HG03571 (cell line): ENCODE results near the gene SORD.
"Not testable (repeated sequence)": the region's sequence is repeated elsewhere in the genome, so short reads cannot be mapped to it uniquely, and the experiment has no call there.

ENCODE experiments used
- ATAC-seq: cut with Tn5 transposase; IDR thresholded peaks from one replicate; pipeline ENCODE4 v1.9.1; 2021; ENCODE audit not compliant: unreplicated experiment

SORD gene

DNA sequence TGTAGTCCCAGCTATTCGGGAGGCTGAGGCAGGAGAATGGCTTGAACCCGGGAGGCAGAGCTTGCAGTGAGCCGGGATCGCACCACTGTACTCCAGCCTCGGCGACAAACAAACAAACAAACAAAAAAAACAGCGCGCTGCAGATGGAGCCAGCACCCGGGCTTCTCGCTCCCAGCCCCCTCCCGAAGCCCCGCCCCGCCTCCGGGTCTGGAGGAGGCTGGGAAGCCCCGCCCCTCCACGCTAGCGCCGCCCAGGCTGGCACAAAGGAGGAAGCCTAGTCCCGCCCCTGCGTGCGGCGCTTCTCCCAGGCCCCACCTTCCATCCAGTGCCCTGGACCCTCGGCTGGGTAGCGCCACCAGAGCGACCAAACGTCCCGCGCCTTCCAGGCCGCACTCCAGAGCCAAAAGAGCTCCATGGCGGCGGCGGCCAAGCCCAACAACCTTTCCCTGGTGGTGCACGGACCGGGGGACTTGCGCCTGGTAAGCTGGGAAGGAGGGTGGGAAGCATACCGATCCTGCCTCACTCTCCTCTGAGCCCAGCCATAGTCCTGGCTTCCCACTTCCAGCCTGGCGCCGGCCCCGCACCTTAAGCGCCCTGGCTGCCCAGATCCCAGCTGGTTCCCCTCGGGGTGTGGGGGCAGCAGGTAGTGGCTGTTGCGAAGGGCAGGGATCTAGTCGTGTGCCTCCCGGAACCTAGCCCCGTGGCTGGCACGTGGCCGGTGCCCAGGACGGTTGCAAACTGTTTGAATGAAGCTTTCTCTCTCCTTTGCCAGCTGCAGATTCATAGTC, at the start of gene SORD:
Gene SORD (plus strand): TSS at position 325 of the 788 bp plus-strand sequence. CDS start 89 bp downstream, at position 414.
- peak; percentile 98 for ATAC-seq

DNA sequence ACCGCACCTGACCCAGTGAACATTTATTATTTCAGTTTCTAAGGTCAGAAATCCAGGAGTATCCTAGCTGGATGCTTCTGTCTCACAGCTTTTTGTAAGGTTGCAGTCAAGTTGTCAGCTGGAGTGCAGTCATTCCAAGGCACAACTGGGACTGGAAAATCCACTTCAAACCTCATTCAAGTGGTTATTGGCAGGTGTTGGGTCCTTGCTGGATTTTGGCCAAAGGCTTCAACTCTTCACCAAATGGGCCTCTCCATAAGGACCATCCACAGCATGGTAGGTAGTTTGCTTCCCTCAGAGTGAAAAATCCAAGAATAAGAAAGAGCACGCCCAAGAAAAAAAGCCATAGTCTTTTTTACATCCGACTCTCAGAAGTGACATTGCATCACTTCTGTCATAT, 46.8 kb upstream of the SORD start:
- not testable (repeated sequence) for ATAC-seq

DNA sequence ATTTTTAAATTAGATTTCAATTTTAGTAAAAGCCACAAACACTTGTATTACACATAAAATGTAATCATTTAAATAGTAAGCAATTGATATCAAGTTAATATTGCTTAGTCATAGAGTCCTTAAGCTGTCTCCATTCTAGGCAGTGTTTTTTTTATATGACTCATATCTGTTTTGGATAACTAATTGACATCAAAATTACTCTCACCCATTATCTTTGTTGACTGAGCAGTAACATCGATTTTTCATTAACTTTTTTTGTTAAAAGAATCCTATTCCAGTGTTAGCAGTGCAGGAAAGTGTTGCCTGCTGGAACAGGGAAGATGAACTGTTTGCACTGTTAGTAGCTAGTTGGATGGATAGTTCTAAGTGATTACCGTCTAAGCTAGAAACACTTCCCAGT, 45.2 kb upstream of the SORD start:
- ATAC-seq = not testable (repeated sequence)

DNA sequence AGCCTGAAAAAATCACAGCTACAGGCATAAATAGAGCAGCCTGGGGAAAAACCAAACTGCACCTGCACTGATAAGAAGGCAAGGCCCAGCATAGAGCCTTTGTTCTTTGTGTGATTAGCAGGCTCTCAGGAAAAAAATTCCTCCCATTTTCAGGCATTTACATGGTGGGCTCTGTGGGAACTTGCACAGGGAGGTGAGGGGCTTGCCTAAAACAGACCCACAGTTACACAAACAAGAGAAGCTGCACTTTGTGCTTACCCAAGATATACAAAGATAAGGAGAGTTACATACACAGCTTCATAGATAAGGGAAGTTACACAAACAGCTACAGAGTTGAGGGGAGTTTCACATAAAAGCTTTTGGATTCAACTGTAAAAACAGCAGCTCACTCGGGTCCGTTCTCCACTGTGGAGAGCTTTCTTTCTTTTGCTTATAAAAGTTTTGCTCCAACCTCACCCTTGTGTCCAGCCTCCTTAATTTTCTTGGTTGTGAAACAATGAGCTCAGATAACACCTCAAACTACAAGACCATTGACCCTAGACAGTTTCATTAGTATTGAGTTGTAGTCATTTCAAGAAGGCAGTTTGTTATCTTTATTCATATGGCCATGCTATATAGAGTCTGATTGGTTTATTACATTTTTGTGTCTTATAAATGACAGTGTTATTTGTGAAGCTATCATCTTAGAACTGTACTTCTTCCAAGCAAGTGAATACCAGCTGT, 43.2 kb upstream of the SORD start:
- not testable (repeated sequence) for ATAC-seq

GRCh38 chr15:44984144-44984543, 38.9 kb upstream of the SORD start:
- ATAC-seq = not testable (repeated sequence)

- not testable (repeated sequence) for ATAC-seq
Measured at GRCh38 chr15:44986346-44987055, 36.5 kb upstream of the SORD start.

DNA sequence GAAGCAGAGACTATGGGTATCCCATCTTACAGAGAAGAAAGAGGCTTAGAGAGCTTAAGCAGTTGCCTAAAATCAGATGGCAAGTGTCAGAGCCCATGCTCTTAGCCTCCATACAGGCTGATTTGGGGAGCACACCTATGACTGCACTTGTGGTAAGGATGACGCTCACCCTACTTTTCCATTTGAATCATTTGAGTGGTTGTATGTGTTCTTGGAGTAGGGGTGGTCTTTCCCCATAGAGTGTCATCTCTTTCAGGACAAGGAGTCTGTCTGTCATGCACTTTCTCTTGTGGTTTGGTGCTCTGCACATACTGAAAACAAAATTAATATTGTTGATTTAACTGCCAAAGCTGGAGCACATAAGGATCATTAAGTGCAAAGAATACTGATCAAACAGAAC, 35.3 kb upstream of the SORD start:
- ATAC-seq = not testable (repeated sequence)

- not testable (repeated sequence) for ATAC-seq
Measured at GRCh38 chr15:44988184-44988869, 34.7 kb upstream of the SORD start.

- ATAC-seq = not testable (repeated sequence)
Measured at GRCh38 chr15:44988870-44989219, 34.1 kb upstream of the SORD start.

DNA sequence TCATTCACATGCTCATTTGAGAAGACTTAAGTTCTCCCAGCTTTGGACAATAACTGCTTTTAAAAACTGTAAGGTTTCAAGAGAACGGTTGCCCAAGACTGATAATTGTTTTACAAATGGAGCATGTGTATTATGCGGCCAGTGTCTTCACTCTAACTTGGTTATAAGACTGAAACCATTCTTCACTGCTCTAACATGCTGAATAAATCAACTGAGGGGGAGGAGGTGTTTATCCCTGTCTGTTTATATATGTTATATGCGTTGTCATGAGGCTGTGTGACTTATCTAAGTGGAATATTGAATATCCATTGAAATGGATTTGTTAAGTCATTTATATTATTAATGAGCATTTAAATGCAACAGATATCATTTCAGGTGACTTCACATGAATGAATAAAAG, 25.4 kb upstream of the SORD start:
- ATAC-seq = not testable (repeated sequence)

GRCh38 chr15:44999105-44999504, 23.9 kb upstream of the SORD start:
- ATAC-seq = no peak

- not testable (repeated sequence) for ATAC-seq
Measured at GRCh38 chr15:45001180-45001579, 21.8 kb upstream of the SORD start.

DNA sequence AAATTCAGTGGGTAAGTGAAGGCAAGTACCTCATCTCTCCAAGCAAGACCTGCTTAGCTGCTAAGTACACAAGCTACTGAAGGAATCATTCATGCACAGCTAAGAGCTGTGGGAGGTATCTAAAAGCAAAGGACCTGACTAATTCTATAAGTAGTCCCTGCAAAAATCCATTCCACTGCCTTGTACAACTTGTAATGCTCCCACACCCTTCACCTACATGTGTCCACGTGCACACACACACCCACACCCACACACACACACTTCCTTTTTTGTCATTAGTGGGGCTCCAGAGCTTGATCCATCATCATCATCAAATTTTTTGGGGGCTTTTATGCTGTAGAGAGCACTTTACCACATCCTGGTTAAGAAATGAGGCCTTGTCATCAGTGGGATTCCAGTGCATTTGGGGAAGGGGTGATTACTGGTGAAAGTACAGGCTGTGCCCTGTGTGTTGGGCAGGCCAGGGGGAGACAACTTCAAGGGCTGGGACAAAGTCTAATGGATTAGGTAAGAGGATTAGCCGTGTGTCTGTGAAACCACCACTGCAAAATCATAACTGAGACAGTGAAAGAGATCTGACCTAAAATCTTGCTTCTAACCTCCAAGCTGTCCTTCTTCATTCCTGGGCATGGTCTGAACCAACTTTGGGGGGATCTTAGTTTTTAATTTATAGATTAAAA, 19.1 kb upstream of the SORD start:
- ATAC-seq = not testable (repeated sequence)

DNA sequence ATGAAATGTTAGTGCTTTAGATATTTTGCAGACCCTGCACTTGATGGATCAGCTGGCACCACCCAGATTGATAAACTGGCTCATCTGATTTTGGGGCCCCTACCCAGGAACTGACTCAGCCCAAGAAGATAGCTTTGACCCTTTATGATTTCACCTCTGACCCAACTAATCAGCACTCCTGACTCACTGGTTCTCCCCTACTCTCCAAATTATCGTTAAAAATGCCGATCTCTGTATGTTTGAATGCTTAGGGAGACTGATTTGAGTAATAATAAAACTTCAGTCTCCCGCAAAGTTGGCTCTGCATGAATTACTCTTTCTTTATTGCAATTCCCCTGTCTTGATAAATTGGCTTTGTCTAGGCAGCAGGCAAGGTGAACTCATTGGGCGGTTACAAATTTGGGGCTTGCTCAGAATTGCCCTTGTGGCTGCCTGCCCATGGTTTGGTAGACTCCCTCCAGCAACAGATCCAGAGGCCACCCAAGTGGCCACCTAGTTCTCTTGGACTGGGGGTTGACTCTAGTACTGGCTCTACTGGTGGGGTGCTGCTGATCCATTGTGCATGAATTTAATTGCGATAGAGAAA, 18.3 kb upstream of the SORD start:
- not testable (repeated sequence) for ATAC-seq

DNA sequence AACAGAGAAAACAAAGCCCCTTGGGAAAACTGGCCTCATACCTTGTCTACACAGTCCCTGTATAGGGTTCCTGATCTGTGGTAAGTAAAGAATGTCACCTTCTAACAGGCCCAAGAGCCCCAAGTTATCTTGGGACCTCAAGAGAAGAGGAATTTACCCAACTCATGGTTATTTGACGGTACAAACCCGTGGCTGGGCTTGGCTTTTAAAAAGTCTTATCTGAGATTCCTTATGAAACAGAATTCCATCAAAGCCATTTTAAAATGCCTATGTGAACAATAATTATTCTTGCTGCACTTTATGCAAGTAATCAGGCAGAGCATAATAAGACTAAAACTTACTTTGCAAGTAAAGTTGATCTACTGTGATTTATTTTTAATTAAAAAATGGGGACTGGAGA, 13.9 kb upstream of the SORD start:
- ATAC-seq = no peak

GRCh38 chr15:45015114-45015513, 7.9 kb upstream of the SORD start:
- ATAC-seq = not testable (repeated sequence)

- ATAC-seq = not testable (repeated sequence)
Measured at GRCh38 chr15:45020222-45020900, 2.6 kb upstream of the SORD start.

GRCh38 chr15:45020901-45021259, 2.1 kb upstream of the SORD start:
- ATAC-seq = not testable (repeated sequence)

DNA sequence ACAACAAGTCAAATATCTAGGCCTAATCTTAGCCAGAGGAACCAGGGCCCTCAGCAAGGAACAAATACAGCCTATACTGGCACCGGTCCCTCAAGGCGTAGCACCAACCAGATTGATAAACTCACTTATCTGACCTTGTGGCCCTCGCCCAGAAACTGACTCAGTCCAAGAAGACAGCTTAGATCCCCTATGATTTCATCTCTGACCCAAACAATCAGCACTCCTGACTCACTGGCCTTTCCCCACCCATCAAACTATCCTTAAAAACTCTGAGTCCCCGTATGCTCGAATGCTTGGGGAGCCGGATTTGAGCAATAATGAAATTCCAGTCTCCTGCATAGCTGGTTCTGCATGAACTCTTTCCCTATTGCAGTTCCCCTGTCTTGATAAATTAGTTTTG, 1.6 kb upstream of the SORD start:
- no peak for ATAC-seq
